ENCODE data around the gene DGKZ. TPM values are rescaled to one million over a fixed set of nuclear protein-coding genes. Genes with fewer than 3 reads are reported as not detected.

The DGKZ gene
- total and polyA plus RNA-seq, 2 donors (not counting 3 experiments of a cell fraction or from before 2014, with no cell fraction given), result 88.8 to 127 TPM

DNA sequence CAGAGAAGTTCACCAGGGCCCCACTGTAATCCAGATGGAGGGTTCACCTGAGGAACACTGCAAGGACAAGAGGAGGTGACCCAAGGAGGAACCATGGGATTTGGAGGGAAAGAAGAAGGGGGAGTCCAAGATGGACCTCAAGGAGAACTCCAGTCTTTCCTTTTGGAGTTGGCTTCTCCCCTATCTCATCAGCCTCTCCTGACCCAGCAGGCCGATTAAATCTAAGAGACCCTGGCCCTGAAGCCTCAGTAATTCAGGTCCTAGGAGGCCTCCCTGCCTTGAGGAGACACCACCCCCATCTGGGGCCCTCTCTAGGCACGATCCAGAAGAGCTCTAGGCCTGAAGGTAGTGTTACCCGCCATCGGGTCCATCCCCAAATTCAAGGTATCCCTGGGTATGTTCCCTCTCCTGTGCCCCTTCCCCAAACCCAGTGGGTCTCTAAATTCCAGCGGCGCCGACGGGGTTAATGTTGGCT lies 15.1 kb upstream of the DGKZ start:
- POLR2A ChIA-PET, result no interaction called here
- intact Hi-C loops (cut with micrococcal nuclease), result no loop called here
- CTCF ChIA-PET, result interaction anchor here (0.9 to 1.2 kb wide), 3 partner anchors 10 to 52 kb away, joined by 3 to 4 read pairs (median 4); no protein-coding TSS in a partner anchor

DNA sequence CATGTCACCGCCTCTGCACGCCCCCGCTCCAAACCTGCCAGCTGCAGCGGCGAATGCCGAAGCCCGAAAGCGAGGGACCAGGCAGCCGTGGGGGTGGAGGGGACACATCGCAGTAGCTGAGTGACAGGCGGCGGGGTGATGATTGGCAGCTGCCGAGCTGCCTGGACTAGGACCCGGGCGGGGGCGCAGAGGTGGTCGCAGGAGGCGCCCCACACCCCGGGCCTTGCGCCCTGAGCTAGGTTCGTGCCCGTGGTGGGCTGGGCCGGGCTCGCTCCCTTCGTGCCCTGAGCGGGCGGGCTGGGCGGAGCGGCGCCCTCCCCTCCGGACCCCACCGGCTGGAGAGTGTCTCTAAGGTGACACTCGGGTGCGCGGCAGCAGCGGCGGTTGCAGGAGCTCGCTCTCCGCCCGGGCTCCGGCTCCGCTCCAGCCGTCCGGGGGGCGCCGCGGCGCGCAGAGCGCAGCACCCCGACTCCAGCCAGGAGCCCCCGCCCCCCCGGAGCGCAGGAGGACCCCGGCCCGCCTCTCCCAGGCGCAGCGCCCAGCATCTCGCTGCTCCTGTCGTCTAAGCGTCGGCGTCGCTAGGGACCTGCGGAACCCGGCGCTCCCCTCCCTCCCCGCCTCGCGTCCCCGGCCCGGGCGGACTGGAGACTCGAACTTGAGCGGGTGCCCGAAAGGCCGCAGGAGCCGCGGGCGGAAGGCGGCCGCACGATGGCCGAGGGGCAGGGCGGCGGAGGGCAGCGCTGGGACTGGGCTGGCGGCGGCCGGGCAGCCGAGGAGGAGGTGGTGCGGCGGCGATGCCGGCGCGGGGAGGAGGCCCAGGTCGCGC lies 14.5 kb upstream of the DGKZ start:
- Histone ChIP-seq H3K9me3 (replicated peaks; ENCODE audit: control insufficient read depth, insufficient read depth, low read length) (no peaks in the 10 kb centered on the region), H3K4me1 (ENCODE audit: control insufficient read depth, extremely low read depth, insufficient read depth, low read length) (no peaks in the 10 kb centered on the region), H3K27me3 (ENCODE audit: control insufficient read depth in 2 of 2, insufficient read depth in 2 of 2, low read length in 2 of 2) (peaks cover 46 to 48% of the 10 kb centered on the region in 2 experiments), H3K9ac (replicated peaks; ENCODE audit: extremely low read depth, insufficient read depth, low read length) (no peak overlapping the region), H3K4me3 (replicated peaks in 1 of 3; ENCODE audit: insufficient read depth in 1 of 3, low read depth in 1 of 3, low read length in 3 of 3) (peak overlapping the region in 1 of 3 experiments; percentile 10), H3K27ac (ENCODE audit: insufficient read depth, low read depth, low read length) (no peak overlapping the region), H4K20me1 (replicated peaks; ENCODE audit: control insufficient read depth, extremely low read depth, insufficient read depth, low read length) (no peaks in the 10 kb centered on the region), H3K36me3 (ENCODE audit: control insufficient read depth in 2 of 2, extremely low read depth in 1 of 2, insufficient read depth in 2 of 2, low read length in 2 of 2) (no peaks in the 10 kb centered on the region), H2AFZ (ENCODE audit: low read depth, low read length) (no peak overlapping the region), H3K9me1 (replicated peaks; ENCODE audit: control insufficient read depth, extremely low read depth, insufficient read depth, low read length) (no peaks in the 10 kb centered on the region), H3K4me2 (ENCODE audit: insufficient read depth, low read length) (no peak overlapping the region), H3K79me2 (ENCODE audit: control insufficient read depth, insufficient read depth, low read length) (no peaks in the 10 kb centered on the region)
- POLR2A ChIA-PET, result no interaction called here
- TF ChIP-seq, protein P1, sequence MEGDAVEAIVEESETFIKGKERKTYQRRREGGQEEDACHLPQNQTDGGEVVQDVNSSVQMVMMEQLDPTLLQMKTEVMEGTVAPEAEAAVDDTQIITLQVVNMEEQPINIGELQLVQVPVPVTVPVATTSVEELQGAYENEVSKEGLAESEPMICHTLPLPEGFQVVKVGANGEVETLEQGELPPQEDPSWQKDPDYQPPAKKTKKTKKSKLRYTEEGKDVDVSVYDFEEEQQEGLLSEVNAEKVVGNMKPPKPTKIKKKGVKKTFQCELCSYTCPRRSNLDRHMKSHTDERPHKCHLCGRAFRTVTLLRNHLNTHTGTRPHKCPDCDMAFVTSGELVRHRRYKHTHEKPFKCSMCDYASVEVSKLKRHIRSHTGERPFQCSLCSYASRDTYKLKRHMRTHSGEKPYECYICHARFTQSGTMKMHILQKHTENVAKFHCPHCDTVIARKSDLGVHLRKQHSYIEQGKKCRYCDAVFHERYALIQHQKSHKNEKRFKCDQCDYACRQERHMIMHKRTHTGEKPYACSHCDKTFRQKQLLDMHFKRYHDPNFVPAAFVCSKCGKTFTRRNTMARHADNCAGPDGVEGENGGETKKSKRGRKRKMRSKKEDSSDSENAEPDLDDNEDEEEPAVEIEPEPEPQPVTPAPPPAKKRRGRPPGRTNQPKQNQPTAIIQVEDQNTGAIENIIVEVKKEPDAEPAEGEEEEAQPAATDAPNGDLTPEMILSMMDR (IDR thresholded peaks at IDR 0.05; ENCODE audit: extremely low read depth in 1 of 2, insufficient read depth in 1 of 2, low read depth in 1 of 2, low read length in 2 of 2), result no peak
- peak; percentile 99 for TF ChIP-seq EZH2 (IDR thresholded peaks at IDR 0.05; ENCODE audit: borderline replicate concordance, low read depth, low read length, severe bottlenecking)
- FAIRE-seq, result no peak
- intact Hi-C loops (cut with micrococcal nuclease) (no loop called here), dilution Hi-C loops (cut with MboI; ENCODE audit: extremely low pct_ligation_motif_present, low sequenced_read_pairs) (no loop called here)
- no TSS peak for BruUV-seq (replicated peaks)
- CTCF ChIA-PET, result interaction anchor here (0.9 to 1.2 kb wide), 6 partner anchors 9 to 53 kb away, joined by 3 to 4 read pairs (median 4); partner anchors contain the start of gene DGKZ
- DNase-seq (ENCODE audit: low read depth, low spot score), result no peak

More for the DNA sequence above, 15.1 kb upstream of the DGKZ start:
- Histone ChIP-seq H3K4me1 (ENCODE audit: control insufficient read depth, extremely low read depth, insufficient read depth, low read length) (no peaks in the 10 kb centered on the region), H3K27me3 (ENCODE audit: control insufficient read depth in 2 of 2, insufficient read depth in 2 of 2, low read length in 2 of 2) (peaks cover 46 to 48% of the 10 kb centered on the region in 2 experiments), H3K4me2 (ENCODE audit: insufficient read depth, low read length) (no peak overlapping the region), H3K9me1 (replicated peaks; ENCODE audit: control insufficient read depth, extremely low read depth, insufficient read depth, low read length) (no peaks in the 10 kb centered on the region), H3K79me2 (ENCODE audit: control insufficient read depth, insufficient read depth, low read length) (no peaks in the 10 kb centered on the region), H3K36me3 (ENCODE audit: control insufficient read depth in 2 of 2, extremely low read depth in 1 of 2, insufficient read depth in 2 of 2, low read length in 2 of 2) (no peaks in the 10 kb centered on the region), H3K27ac (ENCODE audit: insufficient read depth, low read depth, low read length) (no peak overlapping the region), H3K9me3 (replicated peaks; ENCODE audit: control insufficient read depth, insufficient read depth, low read length) (no peaks in the 10 kb centered on the region), H3K4me3 (replicated peaks in 1 of 3; ENCODE audit: insufficient read depth in 1 of 3, low read depth in 1 of 3, low read length in 3 of 3) (no peak overlapping the region), H3K9ac (replicated peaks; ENCODE audit: extremely low read depth, insufficient read depth, low read length) (no peak overlapping the region), H4K20me1 (replicated peaks; ENCODE audit: control insufficient read depth, extremely low read depth, insufficient read depth, low read length) (no peaks in the 10 kb centered on the region), H2AFZ (ENCODE audit: low read depth, low read length) (no peak overlapping the region)
- DNase-seq (ENCODE audit: low read depth, low spot score) (no peak), FAIRE-seq (no peak)
- no TSS peak for BruUV-seq (replicated peaks)
- dilution Hi-C loops (cut with MboI; ENCODE audit: extremely low pct_ligation_motif_present, low sequenced_read_pairs), result no loop called here
- TF ChIP-seq, protein P2, sequence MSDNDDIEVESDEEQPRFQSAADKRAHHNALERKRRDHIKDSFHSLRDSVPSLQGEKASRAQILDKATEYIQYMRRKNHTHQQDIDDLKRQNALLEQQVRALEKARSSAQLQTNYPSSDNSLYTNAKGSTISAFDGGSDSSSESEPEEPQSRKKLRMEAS (IDR thresholded peaks at IDR 0.05; ENCODE audit: insufficient read depth, insufficient read length), result no peak
- TF ChIP-seq GATA2 (IDR thresholded peaks at IDR 0.05; ENCODE audit: insufficient read depth, insufficient read length, low read depth, low read length) (no peak), EZH2 (IDR thresholded peaks at IDR 0.05; ENCODE audit: borderline replicate concordance, low read depth, low read length, severe bottlenecking) (no peak)
